Stimulated activated CD8-positive, alpha-beta memory T cell treated with anti-CD3 and anti-CD28 coated beads, Interleukin-12 subunit alpha, Interleukin-12 subunit beta, amount 100 ng/mL, for 24 hours (primary cell): ENCODE data around the gene LAMC2.

Experiments
- DNase-seq: peaks from one replicate; pipeline ENCODE4 v3.0.0-alpha.2; 2020; ENCODE audit errors: extremely low read depth

The LAMC2 gene

GRCh38 chr1:183168308-183168707 is 17.8 kb upstream of the LAMC2 start:
- DNase-seq, result no peak

- no peak for DNase-seq
Measured at GRCh38 chr1:183173828-183174227, 12.2 kb upstream of the LAMC2 start.

GRCh38 chr1:183175631-183176030 is 10.4 kb upstream of the LAMC2 start:
- no peak for DNase-seq

- DNase-seq, result no peak
Measured at GRCh38 chr1:183178545-183178944, 7.5 kb upstream of the LAMC2 start.

- DNase-seq, result no peak
Measured at GRCh38 chr1:183179033-183179432, 7.0 kb upstream of the LAMC2 start.

GRCh38 chr1:183180218-183180617 is 5.8 kb upstream of the LAMC2 start:
- no peak for DNase-seq

- no peak for DNase-seq
Measured at GRCh38 chr1:183180634-183181056, 5.4 kb upstream of the LAMC2 start.

GRCh38 chr1:183186841-183187240 is 777 bp downstream of the LAMC2 start:
- DNase-seq, result no peak

GRCh38 chr1:183188240-183188639 is 2.2 kb downstream of the LAMC2 start:
- no peak for DNase-seq

GRCh38 chr1:183191833-183192232 is 5.8 kb downstream of the LAMC2 start:
- no peak for DNase-seq

- DNase-seq, result no peak
Measured at GRCh38 chr1:183193963-183194525, 8.0 kb downstream of the LAMC2 start.

- DNase-seq, result no peak
Measured at GRCh38 chr1:183194527-183195141, 8.6 kb downstream of the LAMC2 start.

GRCh38 chr1:183195142-183195574 is 9.1 kb downstream of the LAMC2 start:
- DNase-seq, result no peak

- no peak for DNase-seq
Measured at GRCh38 chr1:183197762-183198161, 11.7 kb downstream of the LAMC2 start.

- no peak for DNase-seq
Measured at GRCh38 chr1:183198463-183198862, 12.4 kb downstream of the LAMC2 start.

- no peak for DNase-seq
Measured at GRCh38 chr1:183199304-183199703, 13.2 kb downstream of the LAMC2 start.

- no peak for DNase-seq
Measured at GRCh38 chr1:183200451-183200850, 14.4 kb downstream of the LAMC2 start.

- no peak for DNase-seq
Measured at GRCh38 chr1:183203094-183203493, 17.0 kb downstream of the LAMC2 start.

- DNase-seq, result no peak
Measured at GRCh38 chr1:183205196-183205781, 19.2 kb downstream of the LAMC2 start.

GRCh38 chr1:183206538-183207122 is 20.6 kb downstream of the LAMC2 start:
- no peak for DNase-seq

- no peak for DNase-seq
Measured at GRCh38 chr1:183209533-183210158, 23.6 kb downstream of the LAMC2 start.

GRCh38 chr1:183210681-183211080 is 24.6 kb downstream of the LAMC2 start:
- no peak for DNase-seq

- no peak for DNase-seq
Measured at GRCh38 chr1:183212870-183213269, 26.8 kb downstream of the LAMC2 start.
